GM12873 (cell line): Measurements from ENCODE around the gene LRRC41.

Source experiments
- CTCF ChIP-seq: IDR thresholded peaks from 2 replicates; pipeline ENCODE4 v1.5.1; 2012; ENCODE audit warnings: low read depth, mild to moderate bottlenecking, moderate library complexity, low read length, control low read depth; ENCODE audit not compliant: insufficient read depth; ENCODE audit errors: missing control alignments

The LRRC41 gene, protein sequence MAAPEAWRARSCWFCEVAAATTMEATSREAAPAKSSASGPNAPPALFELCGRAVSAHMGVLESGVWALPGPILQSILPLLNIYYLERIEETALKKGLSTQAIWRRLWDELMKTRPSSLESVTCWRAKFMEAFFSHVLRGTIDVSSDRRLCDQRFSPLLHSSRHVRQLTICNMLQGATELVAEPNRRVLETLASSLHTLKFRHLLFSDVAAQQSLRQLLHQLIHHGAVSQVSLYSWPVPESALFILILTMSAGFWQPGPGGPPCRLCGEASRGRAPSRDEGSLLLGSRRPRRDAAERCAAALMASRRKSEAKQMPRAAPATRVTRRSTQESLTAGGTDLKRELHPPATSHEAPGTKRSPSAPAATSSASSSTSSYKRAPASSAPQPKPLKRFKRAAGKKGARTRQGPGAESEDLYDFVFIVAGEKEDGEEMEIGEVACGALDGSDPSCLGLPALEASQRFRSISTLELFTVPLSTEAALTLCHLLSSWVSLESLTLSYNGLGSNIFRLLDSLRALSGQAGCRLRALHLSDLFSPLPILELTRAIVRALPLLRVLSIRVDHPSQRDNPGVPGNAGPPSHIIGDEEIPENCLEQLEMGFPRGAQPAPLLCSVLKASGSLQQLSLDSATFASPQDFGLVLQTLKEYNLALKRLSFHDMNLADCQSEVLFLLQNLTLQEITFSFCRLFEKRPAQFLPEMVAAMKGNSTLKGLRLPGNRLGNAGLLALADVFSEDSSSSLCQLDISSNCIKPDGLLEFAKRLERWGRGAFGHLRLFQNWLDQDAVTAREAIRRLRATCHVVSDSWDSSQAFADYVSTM

DNA sequence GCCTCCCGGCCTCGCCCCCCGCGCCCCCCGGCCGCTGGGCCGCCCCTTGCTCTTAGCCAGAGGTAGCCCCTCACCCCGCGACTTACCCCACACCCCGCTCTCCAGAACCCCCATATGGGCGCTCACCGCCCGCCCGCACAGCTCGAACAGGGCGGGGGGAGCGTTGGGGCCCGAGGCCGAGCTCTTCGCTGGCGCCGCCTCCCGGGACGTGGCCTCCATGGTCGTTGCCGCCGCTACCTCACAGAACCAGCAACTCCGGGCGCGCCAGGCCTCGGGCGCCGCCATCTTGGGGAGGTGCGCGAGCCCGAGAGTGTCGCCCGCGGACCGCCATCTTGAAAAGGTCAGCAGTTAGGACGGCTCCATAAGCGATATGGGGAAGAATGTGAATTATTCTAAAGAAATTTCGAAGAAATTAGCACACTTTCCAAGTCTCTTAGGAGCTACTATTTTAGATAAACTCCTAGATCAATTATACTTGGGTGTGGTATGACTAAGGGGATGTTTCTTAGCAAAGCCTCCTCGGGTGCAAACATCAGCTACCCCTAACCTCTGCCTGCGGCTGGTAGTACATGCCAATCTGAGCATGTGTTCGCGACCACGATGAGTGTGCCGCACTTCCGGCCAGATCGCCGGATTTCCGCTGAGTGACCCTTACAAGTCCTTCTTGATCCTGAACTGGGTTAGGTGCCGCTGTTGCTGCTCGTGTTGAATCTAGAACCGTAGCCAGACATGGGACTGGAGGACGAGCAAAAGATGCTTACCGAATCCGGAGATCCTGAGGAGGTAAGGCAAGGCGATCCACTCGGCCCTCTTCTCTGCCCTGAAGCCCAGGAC is at the start of gene LRRC41, which contains the start of gene UQCRH:
Gene LRRC41 (minus strand): TSS at position 579 of the 834 bp plus-strand sequence. CDS start 294 bp downstream, at position 285.
Gene UQCRH (plus strand): TSS at position 661 of the 834 bp plus-strand sequence. CDS start 69 bp downstream, at position 730.
- peak; percentile 10 for TF ChIP-seq CTCF

DNA sequence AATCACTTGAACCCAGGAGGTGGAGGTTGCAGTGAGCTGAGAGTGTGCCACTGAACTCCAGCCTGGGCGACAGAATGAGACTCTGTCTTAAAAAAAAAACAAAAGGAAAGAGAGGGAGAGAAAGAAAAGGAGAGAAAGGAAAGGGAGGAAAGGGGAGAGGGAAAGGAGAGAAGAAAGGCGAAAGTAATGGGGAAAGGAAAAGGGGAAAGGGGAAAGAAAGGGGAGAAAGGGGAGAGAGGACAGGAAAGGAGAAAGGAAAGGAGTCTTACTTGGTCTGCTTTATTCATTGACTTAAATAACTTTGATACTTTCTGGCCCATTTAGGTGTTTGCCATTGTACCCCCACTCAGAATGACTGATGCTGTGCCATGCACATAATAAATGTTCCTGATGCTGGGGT is 48.9 kb upstream of the LRRC41 start:
- no peak for TF ChIP-seq CTCF

GRCh38 chr1:46345281-46345680 is 41.9 kb upstream of the LRRC41 start:
- TF ChIP-seq CTCF = no peak

DNA sequence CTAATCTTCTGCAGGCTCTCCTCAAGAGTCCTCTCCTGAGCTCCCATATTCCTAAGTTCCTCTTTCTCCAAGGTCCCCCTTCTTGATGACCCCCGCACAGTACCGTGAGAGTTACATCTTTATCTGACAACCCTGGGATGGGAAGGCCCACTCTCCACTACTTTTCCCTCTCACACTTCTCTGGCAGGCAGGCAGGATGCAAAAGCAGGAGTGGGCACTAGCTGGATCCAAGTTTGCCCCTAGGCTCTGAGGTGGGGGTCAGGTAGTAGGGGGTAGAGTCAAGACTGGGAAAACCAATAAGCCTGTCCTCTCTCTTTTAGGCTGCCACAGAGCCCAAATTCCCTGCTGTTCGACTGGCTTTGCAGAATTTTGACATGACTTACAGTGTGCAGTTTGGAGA is 41.1 kb upstream of the LRRC41 start:
- TF ChIP-seq CTCF = no peak

DNA sequence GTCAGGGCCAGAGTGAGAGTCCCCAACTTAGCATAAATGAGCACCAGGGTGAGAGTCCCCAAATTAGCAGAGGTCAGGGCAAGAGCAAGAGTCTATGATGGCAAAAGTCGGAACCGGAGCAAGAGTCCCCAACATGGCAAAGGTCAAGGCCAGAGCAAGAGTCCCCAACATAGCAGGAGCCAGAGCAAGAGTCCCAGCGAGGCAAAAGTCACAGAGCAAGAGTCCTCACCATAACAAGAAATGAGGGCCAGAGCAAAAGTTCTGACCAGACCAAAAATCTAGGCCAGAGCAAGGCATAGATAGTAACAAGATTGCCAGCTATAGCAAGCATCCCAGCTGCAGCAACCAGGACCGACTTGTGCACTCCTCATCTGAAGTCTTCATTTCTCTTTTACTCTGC is 40.3 kb upstream of the LRRC41 start:
- TF ChIP-seq CTCF = no peak

GRCh38 chr1:46343351-46343695 is 39.9 kb upstream of the LRRC41 start:
- TF ChIP-seq CTCF = no peak
